ENCODE data around the gene ASIC4. TPM values are rescaled to one million over a fixed set of nuclear protein-coding genes. Genes with fewer than 3 reads are reported as not detected.

The ASIC4 gene
- total RNA-seq, 1 experiment from 2014 or later: 0.79 TPM

- no peak for TF ChIP-seq HMGXB4 (CRISPR knock-in tag; IDR thresholded peaks at IDR 0.05)
These were observed 26.0 kb upstream of the ASIC4 start (continued) for GRCh38 chr2:219488149-219488843.

DNA sequence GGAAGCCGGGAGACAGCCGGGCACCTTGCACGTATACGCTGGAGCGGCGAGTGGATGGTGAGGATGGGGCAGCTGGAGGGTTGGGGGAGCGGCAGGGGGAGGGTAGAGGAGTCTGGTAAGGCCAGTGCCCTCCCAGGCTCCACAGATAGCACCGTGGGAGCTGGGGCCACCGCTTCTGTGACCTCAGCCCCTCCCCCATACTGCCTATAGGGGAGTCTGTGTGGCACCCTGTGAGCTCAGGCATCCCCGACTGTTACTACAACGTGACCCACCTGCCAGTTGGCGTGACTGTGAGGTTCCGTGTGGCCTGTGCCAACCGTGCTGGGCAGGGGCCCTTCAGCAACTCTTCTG lies 25.5 kb upstream of the ASIC4 start:
- CTCF ChIA-PET: interaction anchor here (0.9 to 35.9 kb wide), 6 partner anchors 10 to 36 kb away, joined by 3 to 2316 read pairs (median 10); partner anchors contain the start of genes ASIC4, CHPF, GMPPA and TMEM198
- no peak for DNase-seq (ENCODE audit: low spot score)

More for the DNA sequence above, 25.5 kb upstream of the ASIC4 start:
- Mint-ChIP-seq H3K4me1 (peaks cover 39% of the 10 kb centered on the region), H3K4me3 (no peak overlapping the region), H3K36me3 (no peaks in the 10 kb centered on the region), H3K27ac (no peak overlapping the region), H3K27me3 (ENCODE audit: low read depth) (peaks cover 37% of the 10 kb centered on the region), H3K9me3 (no peaks in the 10 kb centered on the region)
- POLR2A ChIA-PET: interaction anchor here (0.6 to 1.0 kb wide), 2 partner anchors 23 to 1026 kb away, joined by 3 to 7 read pairs; no protein-coding TSS in a partner anchor
- no peak for ATAC-seq
- TF ChIP-seq, protein P1, sequence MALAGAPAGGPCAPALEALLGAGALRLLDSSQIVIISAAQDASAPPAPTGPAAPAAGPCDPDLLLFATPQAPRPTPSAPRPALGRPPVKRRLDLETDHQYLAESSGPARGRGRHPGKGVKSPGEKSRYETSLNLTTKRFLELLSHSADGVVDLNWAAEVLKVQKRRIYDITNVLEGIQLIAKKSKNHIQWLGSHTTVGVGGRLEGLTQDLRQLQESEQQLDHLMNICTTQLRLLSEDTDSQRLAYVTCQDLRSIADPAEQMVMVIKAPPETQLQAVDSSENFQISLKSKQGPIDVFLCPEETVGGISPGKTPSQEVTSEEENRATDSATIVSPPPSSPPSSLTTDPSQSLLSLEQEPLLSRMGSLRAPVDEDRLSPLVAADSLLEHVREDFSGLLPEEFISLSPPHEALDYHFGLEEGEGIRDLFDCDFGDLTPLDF (CRISPR knock-in tag; IDR thresholded peaks at IDR 0.05): no peak
- no peak for TF ChIP-seq MXD4 (CRISPR knock-in tag; IDR thresholded peaks at IDR 0.05; ENCODE audit: borderline replicate concordance)
- no peak for TF ChIP-seq AR (CRISPR knock-in tag; IDR thresholded peaks at IDR 0.05)
- no peak for TF ChIP-seq NFYB (CRISPR knock-in tag; conservative IDR thresholded peaks at IDR 0.05; ENCODE audit: low read depth)
- no peak for TF ChIP-seq NR3C1 (CRISPR knock-in tag; conservative IDR thresholded peaks at IDR 0.05; ENCODE audit: low read depth)
- TF ChIP-seq CTCF (IDR thresholded peaks at IDR 0.05): no peak
- TF ChIP-seq, protein P2, sequence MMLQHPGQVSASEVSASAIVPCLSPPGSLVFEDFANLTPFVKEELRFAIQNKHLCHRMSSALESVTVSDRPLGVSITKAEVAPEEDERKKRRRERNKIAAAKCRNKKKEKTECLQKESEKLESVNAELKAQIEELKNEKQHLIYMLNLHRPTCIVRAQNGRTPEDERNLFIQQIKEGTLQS (CRISPR knock-in tag; conservative IDR thresholded peaks at IDR 0.05): no peak
- TF ChIP-seq, protein P3, sequence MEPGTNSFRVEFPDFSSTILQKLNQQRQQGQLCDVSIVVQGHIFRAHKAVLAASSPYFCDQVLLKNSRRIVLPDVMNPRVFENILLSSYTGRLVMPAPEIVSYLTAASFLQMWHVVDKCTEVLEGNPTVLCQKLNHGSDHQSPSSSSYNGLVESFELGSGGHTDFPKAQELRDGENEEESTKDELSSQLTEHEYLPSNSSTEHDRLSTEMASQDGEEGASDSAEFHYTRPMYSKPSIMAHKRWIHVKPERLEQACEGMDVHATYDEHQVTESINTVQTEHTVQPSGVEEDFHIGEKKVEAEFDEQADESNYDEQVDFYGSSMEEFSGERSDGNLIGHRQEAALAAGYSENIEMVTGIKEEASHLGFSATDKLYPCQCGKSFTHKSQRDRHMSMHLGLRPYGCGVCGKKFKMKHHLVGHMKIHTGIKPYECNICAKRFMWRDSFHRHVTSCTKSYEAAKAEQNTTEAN (CRISPR knock-in tag; IDR thresholded peaks at IDR 0.05): no peak
- TF ChIP-seq ZNF671 (CRISPR knock-in tag; IDR thresholded peaks at IDR 0.05): no peak
- TF ChIP-seq HMGA2 (CRISPR knock-in tag; IDR thresholded peaks at IDR 0.05): no peak
- TF ChIP-seq OVOL2 (CRISPR knock-in tag; IDR thresholded peaks at IDR 0.05; ENCODE audit: borderline replicate concordance): no peak
- no peak for TF ChIP-seq FOXJ3 (CRISPR knock-in tag; IDR thresholded peaks at IDR 0.05; ENCODE audit: borderline replicate concordance)
- TF ChIP-seq PREB (CRISPR knock-in tag; IDR thresholded peaks at IDR 0.05; ENCODE audit: borderline replicate concordance): no peak

Data from WTC11 (cell line).